ENCODE measurements around the gene TWNK.

Gene TWNK

GRCh38 chr10:101012525-101013364 is 25.4 kb downstream of the TWNK start:
- DNase-seq (ENCODE audit: low spot score) = peak; percentile 80

DNA sequence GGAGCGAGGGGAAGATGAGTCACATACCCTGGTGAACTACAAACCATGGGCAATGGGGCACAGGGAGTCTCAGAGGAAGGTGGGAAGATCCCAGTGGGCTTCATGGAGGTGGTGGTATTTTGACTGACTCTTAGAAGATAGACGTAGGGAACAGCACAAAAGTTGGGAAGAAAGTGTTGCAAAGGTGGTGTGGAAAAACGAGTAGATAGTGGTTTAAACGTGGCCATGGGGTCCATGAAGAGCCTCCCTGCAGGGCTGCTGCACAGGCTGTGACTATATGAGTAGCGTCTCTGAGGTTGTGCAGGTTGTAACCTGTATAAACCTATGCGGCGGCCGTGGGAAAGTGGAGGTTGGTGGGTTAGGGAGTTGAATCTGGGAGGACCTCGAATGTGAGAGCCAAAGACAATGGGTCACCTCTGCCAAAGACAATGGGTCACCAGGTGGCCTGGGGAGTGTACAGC is 26.1 kb downstream of the TWNK start:
- DNase-seq (ENCODE audit: low spot score) = no peak

- peak; percentile 66 for DNase-seq (ENCODE audit: low spot score)
Measured at GRCh38 chr10:101014230-101014884, 27.0 kb downstream of the TWNK start.

- no peak for DNase-seq (ENCODE audit: low spot score)
Measured at GRCh38 chr10:101014966-101015581, 27.7 kb downstream of the TWNK start.

- DNase-seq (ENCODE audit: low spot score) = no peak
Measured at GRCh38 chr10:101015582-101015973, 28.2 kb downstream of the TWNK start.

GRCh38 chr10:101016814-101017213 is 29.5 kb downstream of the TWNK start:
- no peak for DNase-seq (ENCODE audit: low spot score)

DNA sequence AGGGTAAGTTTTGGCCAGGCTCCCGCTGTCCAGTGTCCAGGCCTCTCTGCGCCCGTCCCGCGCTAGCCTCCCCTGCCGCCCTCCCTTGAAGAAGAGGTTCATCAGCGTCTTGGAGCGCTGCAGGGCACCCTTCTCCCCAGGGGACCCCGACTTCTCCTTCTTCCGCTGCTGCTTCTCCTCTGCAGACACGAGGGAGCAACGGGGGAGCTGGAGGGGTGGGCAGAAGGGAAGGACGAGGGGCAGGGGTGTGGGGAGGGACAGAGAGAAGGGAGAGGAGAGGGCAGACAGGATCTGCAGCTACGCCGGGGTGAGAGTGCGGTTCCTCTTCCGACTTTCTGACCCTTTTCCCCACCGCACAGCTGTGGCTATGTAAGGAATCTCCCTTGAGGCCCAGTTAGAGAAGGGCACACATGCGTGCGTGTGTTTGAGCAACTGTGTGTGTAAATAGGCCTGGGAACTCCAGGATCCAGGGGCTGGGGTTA is 30.8 kb downstream of the TWNK start:
- DNase-seq (ENCODE audit: low spot score) = no peak

- peak; percentile 59 for DNase-seq (ENCODE audit: low spot score)
Measured at GRCh38 chr10:101018600-101019439, 31.5 kb downstream of the TWNK start.

DNA sequence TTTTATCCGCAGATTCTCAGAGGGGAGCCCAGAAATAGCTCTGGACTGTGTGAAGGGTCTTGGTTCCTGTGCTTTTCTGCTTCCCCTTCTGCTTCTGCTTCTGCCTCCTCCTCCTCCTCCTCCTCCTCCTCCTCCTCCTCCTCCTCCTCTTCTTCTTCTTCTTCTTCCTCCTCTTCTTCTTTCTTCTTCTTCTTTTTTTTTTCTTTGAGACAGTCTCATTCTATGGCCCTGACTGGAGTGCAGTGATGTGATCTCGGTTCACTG is 32.0 kb downstream of the TWNK start:
- DNase-seq (ENCODE audit: low spot score) = no peak

- DNase-seq (ENCODE audit: low spot score) = no peak
Measured at GRCh38 chr10:101020427-101021075, 33.2 kb downstream of the TWNK start.

GRCh38 chr10:101021239-101021638 is 33.9 kb downstream of the TWNK start:
- no peak for DNase-seq (ENCODE audit: low spot score)

DNA sequence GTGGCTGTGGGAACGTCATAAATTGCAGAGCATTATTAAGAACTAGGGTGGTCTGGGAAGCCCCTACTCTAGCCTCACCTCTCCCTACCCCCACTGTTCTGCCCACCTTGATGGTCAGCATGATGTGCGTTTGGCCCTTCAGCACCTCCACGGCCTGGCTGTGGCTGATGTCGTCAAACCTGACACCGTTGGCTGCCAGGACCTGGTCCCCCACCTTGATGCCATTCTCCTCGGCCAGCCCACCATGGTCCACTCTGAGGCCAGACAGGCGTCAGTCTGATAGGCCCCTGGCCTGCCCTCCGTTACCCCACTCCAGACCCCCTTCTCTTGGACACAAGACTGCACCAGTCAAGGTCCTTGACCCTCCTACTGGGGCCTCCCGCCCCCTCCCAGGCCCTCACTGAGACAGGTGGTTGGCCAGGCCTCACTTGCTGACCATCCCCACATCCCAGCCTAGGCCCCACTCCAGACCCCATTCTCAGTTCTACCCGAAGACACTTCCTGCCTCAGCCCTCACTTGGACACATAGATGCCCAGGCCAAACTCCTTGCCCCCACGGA is 34.4 kb downstream of the TWNK start:
- no peak for DNase-seq (ENCODE audit: low spot score)

GRCh38 chr10:101022967-101023705 is 35.8 kb downstream of the TWNK start:
- no peak for DNase-seq (ENCODE audit: low spot score)

- DNase-seq (ENCODE audit: low spot score) = no peak
Measured at GRCh38 chr10:101027106-101027720, 39.9 kb downstream of the TWNK start.

DNA sequence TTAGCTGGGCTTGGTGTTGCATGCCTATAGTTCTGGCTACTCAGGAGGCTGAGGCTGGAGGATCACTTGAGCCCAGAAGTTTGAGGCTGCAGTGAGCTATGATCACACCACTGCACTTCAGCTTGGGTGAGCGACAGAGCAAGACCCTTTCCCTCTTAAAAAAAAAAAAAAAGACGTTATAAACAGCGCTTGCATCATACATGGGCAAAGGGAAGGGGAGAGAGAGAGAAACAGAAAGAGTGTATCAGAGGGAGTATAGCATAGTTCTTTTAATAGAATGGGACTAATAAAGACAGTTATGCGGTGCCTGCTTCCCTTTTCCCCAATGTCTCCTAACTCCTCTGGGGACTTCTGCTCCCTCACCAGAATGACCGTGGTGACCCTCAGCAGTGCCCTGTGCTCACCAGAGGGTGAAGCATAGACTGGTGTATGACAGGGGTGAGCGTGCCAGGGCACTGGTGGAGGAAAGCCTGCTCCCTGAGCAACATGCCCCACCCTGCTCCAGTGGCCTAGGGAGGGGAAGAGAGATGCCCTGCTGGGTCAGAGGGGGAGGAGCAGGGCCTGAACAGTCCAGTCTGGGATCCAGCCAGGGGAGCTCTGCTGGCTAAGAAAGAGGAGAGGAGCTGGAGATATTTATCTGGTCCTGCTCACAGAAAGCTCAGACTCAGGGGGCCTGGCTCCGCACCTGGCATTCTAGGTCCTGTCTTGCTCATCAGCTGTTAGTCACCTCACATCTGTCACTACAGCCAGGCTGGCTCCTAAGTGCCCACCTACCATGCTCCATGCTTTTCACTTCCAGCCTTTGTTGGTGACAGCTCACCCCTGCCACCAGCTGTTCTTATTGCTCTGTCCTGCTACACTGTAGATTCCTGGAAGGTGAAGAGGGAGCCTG is 41.3 kb downstream of the TWNK start:
- no peak for DNase-seq (ENCODE audit: low spot score)

DNA sequence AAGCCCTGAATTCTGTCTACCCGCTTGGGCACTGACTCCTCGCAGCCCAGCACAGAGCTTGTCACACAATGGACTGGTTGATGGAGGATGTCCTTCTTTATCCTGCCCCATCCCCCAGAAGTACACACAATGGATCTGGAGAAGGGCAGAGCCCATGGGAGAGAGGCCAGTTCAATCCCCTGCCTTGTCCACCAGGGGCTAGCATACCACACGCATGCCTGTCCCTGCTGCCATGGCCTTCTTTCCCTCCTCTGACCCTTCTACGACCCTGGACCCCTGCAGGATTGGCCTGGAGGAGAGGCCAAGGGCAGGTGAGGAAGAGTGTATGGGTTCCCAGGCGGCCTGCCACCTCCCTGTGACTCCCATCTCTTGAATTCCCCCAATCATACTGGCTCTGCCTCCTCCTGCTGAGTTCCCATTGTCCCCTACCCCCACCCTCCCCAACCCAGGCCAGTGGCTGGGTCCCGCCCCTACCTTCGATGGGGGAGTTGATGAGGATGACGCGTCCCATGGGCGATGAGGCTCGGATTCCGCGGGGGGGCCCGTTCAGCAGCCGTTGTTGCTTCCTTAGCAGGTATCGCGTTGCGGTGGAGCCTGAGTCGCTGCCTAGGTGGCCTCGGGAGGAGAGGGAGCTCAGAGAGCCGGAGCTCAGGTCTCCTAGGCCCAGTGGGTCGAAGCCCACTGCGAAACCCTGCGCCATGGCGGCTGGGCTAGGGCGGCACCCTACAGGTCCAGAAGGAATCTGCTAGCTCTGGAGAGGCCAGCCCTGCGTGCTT is 42.4 kb downstream of the TWNK start:
- no peak for DNase-seq (ENCODE audit: low spot score)

DNA sequence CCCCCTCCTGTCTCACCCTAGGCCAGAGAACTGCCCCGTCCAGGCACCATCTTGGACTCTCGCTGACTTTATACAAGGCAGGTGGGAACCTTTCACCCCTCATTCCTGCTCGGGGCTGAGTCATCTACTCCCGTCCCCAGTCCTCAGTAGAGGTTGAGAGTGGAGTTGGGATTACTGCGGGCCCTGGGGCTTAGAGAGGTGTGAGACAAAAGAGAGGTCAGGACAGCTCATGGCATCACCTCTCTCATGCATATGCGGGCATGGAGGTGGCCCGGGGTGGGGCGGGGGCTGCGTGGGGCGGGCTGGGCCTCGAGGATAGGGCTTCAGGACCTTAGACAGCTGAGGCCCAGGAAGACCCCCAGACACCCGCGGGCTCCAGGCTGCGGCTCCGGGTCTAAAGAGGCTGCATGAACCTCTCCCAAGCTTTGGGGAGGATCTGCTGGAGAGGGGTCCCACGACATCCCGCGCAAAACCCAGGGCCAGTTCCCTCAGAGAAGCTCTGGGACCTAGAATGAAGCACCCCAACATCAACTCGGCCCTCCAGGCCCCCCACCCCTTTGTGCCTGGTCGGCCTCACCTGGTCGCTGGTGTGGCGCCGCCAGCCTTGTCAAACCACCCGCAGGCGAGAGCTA is 43.3 kb downstream of the TWNK start:
- no peak for DNase-seq (ENCODE audit: low spot score)

Data from CD4-positive, alpha-beta T cell treated with Interleukin-6 at 100 ng/mL for 8 hours (primary cell).